ENCODE measurements around the gene FAM169A.
"Not testable (repeated sequence)": the region's sequence is repeated elsewhere in the genome, so short reads cannot be mapped to it uniquely, and the experiment has no call there.

DNA sequence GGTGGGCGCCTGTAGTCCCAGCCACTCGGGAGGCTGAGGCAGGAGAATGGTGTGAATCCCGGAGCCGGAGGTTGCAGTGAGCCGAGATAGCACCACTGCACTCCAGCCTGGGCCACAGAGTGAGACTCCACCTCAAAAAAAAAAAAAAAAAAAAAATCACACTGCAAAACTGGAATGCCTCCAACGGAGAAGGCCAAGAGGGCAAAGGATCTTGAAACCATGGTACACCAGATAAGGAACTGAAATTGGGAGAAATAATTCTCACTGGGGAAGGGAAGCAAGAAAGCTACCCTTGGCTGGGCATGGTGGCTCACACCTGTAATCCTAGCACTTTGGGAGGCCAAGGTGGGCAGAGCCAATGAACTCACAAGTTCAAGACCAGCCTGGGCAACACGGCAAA is 9.2 kb downstream of the FAM169A start:
- TF ChIP-seq POLR2A (IDR thresholded peaks at IDR 0.05; ENCODE audit: low read length); GATA1 (IDR thresholded peaks at IDR 0.05; ENCODE audit: low read depth, low read length): not testable (repeated sequence)
